Measurements from ENCODE around the gene NR1D2.
A peak's percentile ranks its signal among the peaks of the same experiment; 100 is the strongest.

The NR1D2 gene

GRCh38 chr3:23966328-23966727, 21.2 kb downstream of the NR1D2 start:
- DNase-seq (ENCODE audit: low spot score) = no peak

- DNase-seq (ENCODE audit: low spot score) = no peak
Observed at GRCh38 chr3:23968463-23969184, 23.5 kb downstream of the NR1D2 start.

GRCh38 chr3:23969393-23969792, 24.3 kb downstream of the NR1D2 start:
- no peak for DNase-seq (ENCODE audit: low spot score)

- no peak for DNase-seq (ENCODE audit: low spot score)
Observed at GRCh38 chr3:23971684-23972083, 26.6 kb downstream of the NR1D2 start.

- no peak for DNase-seq (ENCODE audit: low spot score)
Observed at GRCh38 chr3:23976555-23976954, 31.5 kb downstream of the NR1D2 start.

- no peak for DNase-seq (ENCODE audit: low spot score)
Observed at GRCh38 chr3:23979569-23979968, 34.5 kb downstream of the NR1D2 start.

GRCh38 chr3:23981136-23981535, 36.0 kb downstream of the NR1D2 start:
- DNase-seq (ENCODE audit: low spot score) = no peak

- no peak for DNase-seq (ENCODE audit: low spot score)
Observed at GRCh38 chr3:23981955-23982354, 36.9 kb downstream of the NR1D2 start.

- no peak for DNase-seq (ENCODE audit: low spot score)
Observed at GRCh38 chr3:23984934-23985333, 39.8 kb downstream of the NR1D2 start.

- DNase-seq (ENCODE audit: low spot score) = no peak
Observed at GRCh38 chr3:23985747-23986544, 40.9 kb downstream of the NR1D2 start.

GRCh38 chr3:23987356-23987755, 42.3 kb downstream of the NR1D2 start:
- no peak for DNase-seq (ENCODE audit: low spot score)

GRCh38 chr3:23991306-23991682, 46.2 kb downstream of the NR1D2 start:
- DNase-seq (ENCODE audit: low spot score) = no peak

GRCh38 chr3:23991683-23992628, 46.9 kb downstream of the NR1D2 start:
- peak; percentile 45 for DNase-seq (ENCODE audit: low spot score)

GRCh38 chr3:23993556-23994243, 48.6 kb downstream of the NR1D2 start:
- no peak for DNase-seq (ENCODE audit: low spot score)

- no peak for DNase-seq (ENCODE audit: low spot score)
Observed at GRCh38 chr3:23994244-23994569, 49.1 kb downstream of the NR1D2 start.

- no peak for DNase-seq (ENCODE audit: low spot score)
Observed at GRCh38 chr3:23995219-23995618, 50.1 kb downstream of the NR1D2 start.

GRCh38 chr3:23996095-23996524, 51.0 kb downstream of the NR1D2 start:
- peak; percentile 18 for DNase-seq (ENCODE audit: low spot score)

- DNase-seq (ENCODE audit: low spot score) = peak; percentile 71
Observed at GRCh38 chr3:23999012-23999641, 54.0 kb downstream of the NR1D2 start.

- no peak for DNase-seq (ENCODE audit: low spot score)
Observed at GRCh38 chr3:24002129-24002528, 57.0 kb downstream of the NR1D2 start.

- no peak for DNase-seq (ENCODE audit: low spot score)
Observed at GRCh38 chr3:24003466-24003865, 58.4 kb downstream of the NR1D2 start.

GRCh38 chr3:24004171-24004938, 59.3 kb downstream of the NR1D2 start:
- DNase-seq (ENCODE audit: low spot score) = no peak
